ENCODE results near the gene WRAP73.

The WRAP73 gene

GRCh38 chr1:3697104-3697503 lies 47.2 kb upstream of the WRAP73 start:
- TF ChIP-seq USF1 (IDR thresholded peaks at IDR 0.05) (no peak), TEAD4 (IDR thresholded peaks at IDR 0.05) (no peak), FOXM1 (IDR thresholded peaks at IDR 0.05; ENCODE audit: borderline replicate concordance, low read depth) (no peak), RAD21 (IDR thresholded peaks at IDR 0.05; ENCODE audit: low read depth) (no peak), TCF12 (IDR thresholded peaks at IDR 0.05; ENCODE audit: low read depth) (no peak), CEBPB (IDR thresholded peaks at IDR 0.05) (no peak), YY1 (IDR thresholded peaks at IDR 0.05; ENCODE audit: low read depth) (no peak), TAF1 (IDR thresholded peaks at IDR 0.05; ENCODE audit: low read depth) (no peak), ZBTB7A (IDR thresholded peaks at IDR 0.05; ENCODE audit: low read depth) (no peak), EGR1 (IDR thresholded peaks at IDR 0.05) (no peak), CREB1 (IDR thresholded peaks at IDR 0.05; ENCODE audit: low read depth) (no peak), EP300 (IDR thresholded peaks at IDR 0.05; ENCODE audit: borderline replicate concordance) (no peak)
- TF ChIP-seq, protein P1, sequence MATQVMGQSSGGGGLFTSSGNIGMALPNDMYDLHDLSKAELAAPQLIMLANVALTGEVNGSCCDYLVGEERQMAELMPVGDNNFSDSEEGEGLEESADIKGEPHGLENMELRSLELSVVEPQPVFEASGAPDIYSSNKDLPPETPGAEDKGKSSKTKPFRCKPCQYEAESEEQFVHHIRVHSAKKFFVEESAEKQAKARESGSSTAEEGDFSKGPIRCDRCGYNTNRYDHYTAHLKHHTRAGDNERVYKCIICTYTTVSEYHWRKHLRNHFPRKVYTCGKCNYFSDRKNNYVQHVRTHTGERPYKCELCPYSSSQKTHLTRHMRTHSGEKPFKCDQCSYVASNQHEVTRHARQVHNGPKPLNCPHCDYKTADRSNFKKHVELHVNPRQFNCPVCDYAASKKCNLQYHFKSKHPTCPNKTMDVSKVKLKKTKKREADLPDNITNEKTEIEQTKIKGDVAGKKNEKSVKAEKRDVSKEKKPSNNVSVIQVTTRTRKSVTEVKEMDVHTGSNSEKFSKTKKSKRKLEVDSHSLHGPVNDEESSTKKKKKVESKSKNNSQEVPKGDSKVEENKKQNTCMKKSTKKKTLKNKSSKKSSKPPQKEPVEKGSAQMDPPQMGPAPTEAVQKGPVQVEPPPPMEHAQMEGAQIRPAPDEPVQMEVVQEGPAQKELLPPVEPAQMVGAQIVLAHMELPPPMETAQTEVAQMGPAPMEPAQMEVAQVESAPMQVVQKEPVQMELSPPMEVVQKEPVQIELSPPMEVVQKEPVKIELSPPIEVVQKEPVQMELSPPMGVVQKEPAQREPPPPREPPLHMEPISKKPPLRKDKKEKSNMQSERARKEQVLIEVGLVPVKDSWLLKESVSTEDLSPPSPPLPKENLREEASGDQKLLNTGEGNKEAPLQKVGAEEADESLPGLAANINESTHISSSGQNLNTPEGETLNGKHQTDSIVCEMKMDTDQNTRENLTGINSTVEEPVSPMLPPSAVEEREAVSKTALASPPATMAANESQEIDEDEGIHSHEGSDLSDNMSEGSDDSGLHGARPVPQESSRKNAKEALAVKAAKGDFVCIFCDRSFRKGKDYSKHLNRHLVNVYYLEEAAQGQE (IDR thresholded peaks at IDR 0.05; ENCODE audit: low read depth) = no peak

DNA sequence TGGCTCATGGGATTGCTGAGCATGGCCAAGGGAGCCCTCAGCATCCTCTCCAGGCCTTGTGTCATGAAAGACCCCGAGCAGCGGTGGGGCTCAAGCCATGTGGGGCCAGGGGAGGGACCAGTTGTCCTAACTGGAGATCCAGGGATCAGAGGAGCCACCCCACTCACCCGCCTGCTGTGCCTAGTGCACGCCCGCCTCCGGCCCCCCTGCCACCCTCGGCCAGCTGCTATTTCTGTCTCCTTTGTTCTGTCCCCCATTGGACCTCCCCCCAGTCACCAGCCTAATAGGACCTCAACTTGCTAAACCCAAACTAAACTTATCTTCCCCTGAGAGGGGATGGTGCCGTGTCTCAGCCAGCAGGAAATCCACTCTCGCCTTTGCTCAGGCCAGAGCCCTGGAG lies 46.8 kb upstream of the WRAP73 start:
- TF ChIP-seq FOXM1 (IDR thresholded peaks at IDR 0.05; ENCODE audit: borderline replicate concordance, low read depth) (no peak), USF1 (IDR thresholded peaks at IDR 0.05) (no peak), TEAD4 (IDR thresholded peaks at IDR 0.05) (no peak), CREB1 (IDR thresholded peaks at IDR 0.05; ENCODE audit: low read depth) (no peak), TCF12 (IDR thresholded peaks at IDR 0.05; ENCODE audit: low read depth) (no peak), MAX (IDR thresholded peaks at IDR 0.05) (no peak), EP300 (IDR thresholded peaks at IDR 0.05; ENCODE audit: borderline replicate concordance) (no peak), NFIC (IDR thresholded peaks at IDR 0.05) (no peak), CEBPB (IDR thresholded peaks at IDR 0.05) (no peak), RAD21 (IDR thresholded peaks at IDR 0.05; ENCODE audit: low read depth) (no peak), YY1 (IDR thresholded peaks at IDR 0.05; ENCODE audit: low read depth) (no peak), EGR1 (IDR thresholded peaks at IDR 0.05) (no peak), ZBTB7A (IDR thresholded peaks at IDR 0.05; ENCODE audit: low read depth) (no peak), TAF1 (IDR thresholded peaks at IDR 0.05; ENCODE audit: low read depth) (no peak)
- TF ChIP-seq, protein P1 (IDR thresholded peaks at IDR 0.05; ENCODE audit: low read depth) = no peak

DNA sequence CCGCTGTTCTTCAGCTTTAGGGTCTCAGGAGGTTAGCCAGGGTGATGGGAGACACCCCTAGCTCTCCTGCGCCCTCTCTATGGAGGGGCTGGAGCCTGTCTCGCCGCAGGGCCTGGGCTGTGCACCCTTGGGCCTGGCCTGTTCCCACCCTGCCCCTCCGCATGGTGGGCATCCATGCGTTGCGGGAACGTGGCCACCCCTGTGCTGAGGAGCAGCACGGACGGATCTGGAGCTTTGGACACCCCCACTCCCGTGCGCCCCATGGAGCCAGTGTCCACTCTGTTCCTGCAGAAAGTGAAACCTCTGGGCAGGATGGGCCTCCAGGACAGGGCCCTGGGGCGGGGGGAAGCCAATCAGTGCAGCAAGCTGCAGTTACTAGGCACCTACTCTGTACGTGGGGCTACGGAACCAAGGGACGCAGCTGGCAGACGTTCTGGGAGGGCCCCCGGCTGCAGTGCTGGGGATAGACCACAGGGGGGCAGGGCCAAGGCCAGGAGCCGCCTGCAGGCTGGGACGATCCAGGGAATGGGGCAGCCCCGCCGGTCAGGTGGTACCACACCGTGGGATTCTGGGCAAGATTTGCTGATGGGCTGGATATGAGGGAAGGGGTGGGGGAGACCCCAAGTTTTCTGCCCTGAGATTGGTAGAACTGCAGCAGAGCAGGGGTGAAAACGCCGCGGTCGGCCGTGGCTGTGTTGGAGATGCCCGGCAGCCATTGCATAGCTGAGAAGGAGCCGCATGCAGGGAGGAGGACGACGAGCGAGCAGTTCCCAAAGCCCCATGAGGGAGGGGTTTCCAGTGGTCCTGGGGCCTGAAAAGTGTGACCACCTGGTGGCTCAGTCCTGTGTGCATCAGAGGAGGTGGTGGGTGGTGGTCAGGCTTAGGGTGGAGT lies 45.7 kb upstream of the WRAP73 start:
- no peak for TF ChIP-seq EGR1 (IDR thresholded peaks at IDR 0.05)
- TF ChIP-seq, protein P1 (IDR thresholded peaks at IDR 0.05; ENCODE audit: low read depth) = no peak
- TF ChIP-seq RAD21 (IDR thresholded peaks at IDR 0.05; ENCODE audit: low read depth) = peak; percentile 45; the same call in 1 of the 2 replicates

DNA sequence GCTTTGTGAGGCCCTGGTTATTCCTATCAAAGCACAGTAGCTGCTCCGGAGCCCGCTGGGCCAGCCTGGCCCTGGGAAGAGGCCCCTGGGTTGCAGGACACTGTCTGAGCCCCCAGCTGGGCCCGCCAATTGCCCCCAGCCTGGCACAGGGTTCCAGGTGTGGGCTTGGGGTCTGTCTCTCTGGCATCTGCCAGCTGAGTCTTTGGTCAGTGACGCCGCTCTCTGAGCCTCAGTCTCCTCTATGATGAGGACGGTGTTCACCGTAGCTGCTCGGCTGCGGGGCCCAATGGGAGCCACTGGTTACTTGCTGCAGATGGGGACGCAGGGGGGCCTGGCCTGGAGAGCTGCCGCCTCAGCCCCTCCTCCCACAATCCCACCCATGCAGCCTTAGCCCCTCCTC lies 43.4 kb upstream of the WRAP73 start:
- TF ChIP-seq, protein P1 (IDR thresholded peaks at IDR 0.05; ENCODE audit: low read depth) = no peak
- TF ChIP-seq CEBPB (IDR thresholded peaks at IDR 0.05) (no peak), TAF1 (IDR thresholded peaks at IDR 0.05; ENCODE audit: low read depth) (no peak), YY1 (IDR thresholded peaks at IDR 0.05; ENCODE audit: low read depth) (no peak), TCF12 (IDR thresholded peaks at IDR 0.05; ENCODE audit: low read depth) (no peak), EP300 (IDR thresholded peaks at IDR 0.05; ENCODE audit: borderline replicate concordance) (no peak), USF1 (IDR thresholded peaks at IDR 0.05) (no peak), NFIC (IDR thresholded peaks at IDR 0.05) (no peak), RAD21 (IDR thresholded peaks at IDR 0.05; ENCODE audit: low read depth) (no peak), CREB1 (IDR thresholded peaks at IDR 0.05; ENCODE audit: low read depth) (no peak), MAX (IDR thresholded peaks at IDR 0.05) (no peak), ZBTB7A (IDR thresholded peaks at IDR 0.05; ENCODE audit: low read depth) (no peak), FOXM1 (IDR thresholded peaks at IDR 0.05; ENCODE audit: borderline replicate concordance, low read depth) (no peak), EGR1 (IDR thresholded peaks at IDR 0.05) (no peak), TEAD4 (IDR thresholded peaks at IDR 0.05) (no peak)

All from Ishikawa (cell line).